NCI-H187 (cell line): ENCODE data around the gene ABCC2.
"Not testable (repeated sequence)": the region's sequence is repeated elsewhere in the genome, so short reads cannot be mapped to it uniquely, and the experiment has no call there.

Experiments
- DNase-seq, 2 experiments: peaks; one replicate each; lab custom pipeline; 2025; lab: John Stamatoyannopoulos, UW

ABCC2 gene

GRCh38 chr10:99809931-99810615, 27.6 kb downstream of the ABCC2 start:
- no peak for DNase-seq

GRCh38 chr10:99812177-99812576, 29.7 kb downstream of the ABCC2 start:
- DNase-seq: no peak

- DNase-seq: no peak
Measured at GRCh38 chr10:99814143-99814542, 31.7 kb downstream of the ABCC2 start.

GRCh38 chr10:99815621-99816020, 33.2 kb downstream of the ABCC2 start:
- DNase-seq: no peak

- DNase-seq: no peak
Measured at GRCh38 chr10:99827936-99828335, 45.5 kb downstream of the ABCC2 start.

GRCh38 chr10:99828464-99828863, 46.0 kb downstream of the ABCC2 start:
- DNase-seq: no peak

- DNase-seq: no peak
Measured at GRCh38 chr10:99832439-99832838, 50.0 kb downstream of the ABCC2 start.

GRCh38 chr10:99834410-99834809, 52.0 kb downstream of the ABCC2 start:
- DNase-seq: no peak

- no peak for DNase-seq
Measured at GRCh38 chr10:99835947-99836346, 53.5 kb downstream of the ABCC2 start.

- DNase-seq: no peak
Measured at GRCh38 chr10:99836711-99837110, 54.3 kb downstream of the ABCC2 start.

- DNase-seq: not testable (repeated sequence)
Measured at GRCh38 chr10:99840859-99841258, 58.4 kb downstream of the ABCC2 start.

- DNase-seq: no peak
Measured at GRCh38 chr10:99841746-99842145, 59.3 kb downstream of the ABCC2 start.

- DNase-seq: no peak
Measured at GRCh38 chr10:99843310-99843709, 60.9 kb downstream of the ABCC2 start.

GRCh38 chr10:99844433-99844955, 62.1 kb downstream of the ABCC2 start:
- DNase-seq: no peak

- DNase-seq: peak; percentile 3 to 58
Measured at GRCh38 chr10:99845837-99846382, 63.5 kb downstream of the ABCC2 start.

GRCh38 chr10:99849057-99849456, 66.6 kb downstream of the ABCC2 start:
- no peak for DNase-seq

- no peak for DNase-seq
Measured at GRCh38 chr10:99849536-99849935, 67.1 kb downstream of the ABCC2 start.

GRCh38 chr10:99850021-99850766, 67.8 kb downstream of the ABCC2 start:
- no peak for DNase-seq

GRCh38 chr10:99850767-99851340, 68.4 kb downstream of the ABCC2 start:
- no peak for DNase-seq

- no peak for DNase-seq
Measured at GRCh38 chr10:99851825-99852224, 69.4 kb downstream of the ABCC2 start.

- no peak for DNase-seq
Measured at GRCh38 chr10:99852481-99853213, 70.2 kb downstream of the ABCC2 start.

GRCh38 chr10:99853655-99854054, 71.2 kb downstream of the ABCC2 start:
- no peak for DNase-seq
